Stimulated activated CD8-positive, alpha-beta memory T cell treated with anti-CD3 and anti-CD28 coated beads, Interleukin-4, amount 100 ng/mL, for 1 hour (primary cell): ENCODE data around the gene PDHA1.

Experiments
- DNase-seq, 2 donors: peaks; one replicate each; pipeline ENCODE4 v3.0.0-alpha.2; 2020; ENCODE audit warnings: low read depth in 2 of 2, low spot score in 1 of 2

The PDHA1 gene

GRCh38 chrX:19343535-19344408 is at the start of gene PDHA1:
Gene PDHA1 (plus strand): TSS chrX:19343927. CDS start chrX:19344038, 111 bp downstream.
- DNase-seq = peak; percentile 62 to 85

- DNase-seq = no peak
Observed at GRCh38 chrX:19303256-19303880, 40.4 kb upstream of the PDHA1 start.

- DNase-seq = no peak
Observed at GRCh38 chrX:19326567-19326966, 17.2 kb upstream of the PDHA1 start.

GRCh38 chrX:19331831-19332230 is 11.9 kb upstream of the PDHA1 start:
- DNase-seq = no peak

- DNase-seq = no peak
Observed at GRCh38 chrX:19332983-19333382, 10.7 kb upstream of the PDHA1 start.

- no peak for DNase-seq
Observed at GRCh38 chrX:19334945-19335626, 8.6 kb upstream of the PDHA1 start.

- DNase-seq = no peak
Observed at GRCh38 chrX:19342331-19342906, 1.3 kb upstream of the PDHA1 start.

GRCh38 chrX:19343085-19343534 is 617 bp upstream of the PDHA1 start:
- DNase-seq = no peak

GRCh38 chrX:19344661-19345060 is 934 bp downstream of the PDHA1 start:
- DNase-seq = no peak

GRCh38 chrX:19347916-19348315 is 4.2 kb downstream of the PDHA1 start:
- DNase-seq = no peak

- no peak for DNase-seq
Observed at GRCh38 chrX:19349264-19349663, 5.5 kb downstream of the PDHA1 start.

- no peak for DNase-seq
Observed at GRCh38 chrX:19350941-19351384, 7.2 kb downstream of the PDHA1 start.

- DNase-seq = no peak
Observed at GRCh38 chrX:19354625-19355024, 10.9 kb downstream of the PDHA1 start.

GRCh38 chrX:19358521-19358920 is 14.8 kb downstream of the PDHA1 start:
- DNase-seq = no peak

GRCh38 chrX:19360903-19361302 is 17.2 kb downstream of the PDHA1 start:
- no peak for DNase-seq

- no peak for DNase-seq
Observed at GRCh38 chrX:19361701-19362100, 18.0 kb downstream of the PDHA1 start.

- no peak for DNase-seq
Observed at GRCh38 chrX:19368576-19368975, 24.8 kb downstream of the PDHA1 start.

GRCh38 chrX:19370061-19370460 is 26.3 kb downstream of the PDHA1 start:
- no peak for DNase-seq

GRCh38 chrX:19372170-19372546 is 28.4 kb downstream of the PDHA1 start:
- peak in 1 of 2 donors; percentile 17 for DNase-seq

GRCh38 chrX:19372547-19373331 is 29.0 kb downstream of the PDHA1 start:
- no peak for DNase-seq
